ENCODE results near the gene MINK1.

DNA sequence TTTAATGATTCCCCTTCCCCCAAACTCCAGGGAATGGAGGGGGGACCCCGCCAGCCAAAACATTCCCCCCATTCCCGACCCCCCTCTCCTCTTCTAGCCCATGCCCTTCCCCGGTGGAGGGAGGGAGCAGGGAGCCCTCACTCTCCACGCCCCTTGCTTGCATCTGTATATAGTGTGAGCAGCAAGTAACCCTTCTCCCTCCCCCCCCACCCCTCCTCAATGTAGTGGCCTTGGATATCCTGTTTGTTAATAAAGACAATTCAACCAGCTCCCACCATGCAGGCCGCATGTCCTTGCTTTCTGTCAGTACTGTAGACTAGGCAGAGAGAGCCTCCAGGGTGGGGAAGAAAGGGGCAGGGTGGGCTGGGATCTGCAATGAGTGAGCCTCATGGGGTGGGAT, 64.6 kb downstream of the MINK1 start:
- no peak for TF ChIP-seq CTCF (IDR thresholded peaks at IDR 0.05; ENCODE audit: low read depth, low read length)
- TF ChIP-seq POLR2A (IDR thresholded peaks at IDR 0.05; ENCODE audit: extremely low read depth, insufficient read length), result no peak

Measured in NB4 (cell line).